NCI-H1417 treated with DMSO at 0.1 percent for 48 hours (cell line): Measurements from ENCODE around the gene CCDC33.

Experiments used
- DNase-seq: peaks from one replicate; lab custom pipeline; 2025; lab: John Stamatoyannopoulos, UW

CCDC33 gene

DNA sequence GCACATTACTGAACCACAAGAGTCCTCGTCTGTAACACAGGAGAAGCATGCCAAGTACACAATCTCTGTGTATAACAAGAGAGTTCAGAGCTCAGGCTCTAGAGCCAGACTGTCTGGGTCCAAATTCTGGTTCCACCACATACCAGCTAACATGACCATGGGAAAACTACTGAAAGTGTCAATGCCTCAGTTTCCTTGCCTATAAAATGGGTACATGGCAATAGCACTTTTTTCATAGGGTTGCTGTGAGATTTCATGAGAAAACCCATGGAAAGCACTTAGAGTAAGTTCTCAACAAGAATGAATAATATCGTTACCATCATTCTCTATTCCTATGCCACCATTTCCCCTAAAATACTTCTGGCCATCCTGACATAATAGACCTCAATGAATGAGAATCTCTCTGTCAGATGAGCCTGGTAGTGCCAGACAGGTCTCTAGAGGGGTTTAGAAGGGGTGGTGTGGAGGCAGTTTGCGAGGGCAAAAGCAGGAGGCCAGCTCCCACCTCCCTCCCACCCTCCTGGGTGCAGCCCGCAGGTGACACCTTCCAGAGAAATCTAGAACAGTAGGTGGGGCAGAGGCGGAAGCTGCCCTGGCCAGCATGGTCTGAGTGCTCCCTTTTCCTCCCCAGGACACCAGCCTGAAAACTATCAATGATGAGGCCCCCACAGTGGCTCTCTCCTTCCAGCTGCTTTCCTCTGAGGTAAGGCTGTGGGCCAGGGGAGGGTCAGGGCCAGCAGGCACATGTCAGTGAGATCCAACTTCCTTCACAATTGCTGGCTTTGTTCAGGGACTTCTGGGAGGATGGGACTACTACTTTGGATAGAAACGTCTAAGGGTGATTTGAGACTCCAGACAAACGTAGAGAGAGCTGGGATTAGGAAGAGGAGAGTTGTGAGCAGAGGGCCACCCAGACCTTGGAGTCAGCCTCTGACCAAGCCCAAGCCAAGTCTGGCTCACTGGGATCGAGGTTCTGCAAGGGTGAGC, 45.3 kb downstream of the CCDC33 start:
- DNase-seq: no peak

DNA sequence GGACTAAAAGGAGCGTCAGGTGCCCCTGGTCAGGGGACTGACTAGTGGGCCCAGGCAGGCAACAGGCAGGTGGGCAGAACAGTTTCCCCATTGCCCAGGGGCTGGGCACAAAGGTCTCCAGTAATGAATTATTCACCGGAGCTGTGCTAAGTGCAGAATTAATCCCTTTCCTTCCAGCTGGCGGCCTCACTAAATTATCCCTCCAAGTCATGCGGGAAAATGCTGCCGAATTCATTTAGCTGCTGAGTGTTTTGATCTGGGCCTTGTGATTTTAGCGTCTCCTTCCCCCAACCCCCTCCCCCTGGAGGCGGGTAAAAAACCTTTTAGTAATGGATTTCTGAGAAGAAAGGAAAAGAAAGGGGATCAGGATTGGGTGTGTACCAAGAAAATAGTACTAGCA, 47.2 kb downstream of the CCDC33 start:
- peak; percentile 32 for DNase-seq

DNA sequence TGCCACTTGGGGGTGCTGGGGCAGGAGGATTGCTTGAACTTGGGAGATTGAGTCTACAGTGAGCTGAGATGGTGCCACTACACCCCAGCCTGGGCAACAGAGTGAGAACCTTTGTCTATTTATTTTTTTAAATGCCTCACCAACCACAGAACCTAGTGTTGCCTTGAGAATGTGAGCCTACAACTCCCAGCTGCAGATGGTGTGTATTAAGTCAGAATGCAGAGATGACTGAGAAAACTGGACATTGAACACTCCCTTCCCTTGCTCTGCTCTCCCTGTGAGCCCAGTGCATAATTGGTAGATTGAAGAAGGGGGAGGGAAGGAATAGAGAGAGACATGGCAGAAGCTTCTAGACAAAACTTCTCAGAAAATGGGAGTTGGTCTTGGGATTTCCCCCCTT, 53.5 kb downstream of the CCDC33 start:
- no peak for DNase-seq

DNA sequence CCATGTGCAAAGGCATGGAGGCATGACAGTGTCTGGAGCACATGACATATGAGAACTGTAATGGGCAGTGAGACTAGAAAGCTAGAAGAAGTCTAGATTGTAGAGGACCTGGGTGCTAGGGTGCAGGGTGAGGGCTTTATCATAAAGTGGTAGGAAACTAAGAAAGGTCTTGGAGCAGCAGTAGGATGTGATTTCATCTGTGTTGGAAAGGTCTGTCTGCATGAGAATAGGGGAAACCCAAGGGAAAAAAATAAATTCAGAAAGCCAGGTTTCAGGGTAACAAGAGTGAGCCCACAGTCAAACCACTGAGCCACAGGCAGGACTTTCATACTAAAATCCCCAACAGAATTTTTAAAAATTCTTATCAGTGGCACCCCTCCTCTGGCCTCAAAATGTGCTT, 54.5 kb downstream of the CCDC33 start:
- no peak for DNase-seq

DNA sequence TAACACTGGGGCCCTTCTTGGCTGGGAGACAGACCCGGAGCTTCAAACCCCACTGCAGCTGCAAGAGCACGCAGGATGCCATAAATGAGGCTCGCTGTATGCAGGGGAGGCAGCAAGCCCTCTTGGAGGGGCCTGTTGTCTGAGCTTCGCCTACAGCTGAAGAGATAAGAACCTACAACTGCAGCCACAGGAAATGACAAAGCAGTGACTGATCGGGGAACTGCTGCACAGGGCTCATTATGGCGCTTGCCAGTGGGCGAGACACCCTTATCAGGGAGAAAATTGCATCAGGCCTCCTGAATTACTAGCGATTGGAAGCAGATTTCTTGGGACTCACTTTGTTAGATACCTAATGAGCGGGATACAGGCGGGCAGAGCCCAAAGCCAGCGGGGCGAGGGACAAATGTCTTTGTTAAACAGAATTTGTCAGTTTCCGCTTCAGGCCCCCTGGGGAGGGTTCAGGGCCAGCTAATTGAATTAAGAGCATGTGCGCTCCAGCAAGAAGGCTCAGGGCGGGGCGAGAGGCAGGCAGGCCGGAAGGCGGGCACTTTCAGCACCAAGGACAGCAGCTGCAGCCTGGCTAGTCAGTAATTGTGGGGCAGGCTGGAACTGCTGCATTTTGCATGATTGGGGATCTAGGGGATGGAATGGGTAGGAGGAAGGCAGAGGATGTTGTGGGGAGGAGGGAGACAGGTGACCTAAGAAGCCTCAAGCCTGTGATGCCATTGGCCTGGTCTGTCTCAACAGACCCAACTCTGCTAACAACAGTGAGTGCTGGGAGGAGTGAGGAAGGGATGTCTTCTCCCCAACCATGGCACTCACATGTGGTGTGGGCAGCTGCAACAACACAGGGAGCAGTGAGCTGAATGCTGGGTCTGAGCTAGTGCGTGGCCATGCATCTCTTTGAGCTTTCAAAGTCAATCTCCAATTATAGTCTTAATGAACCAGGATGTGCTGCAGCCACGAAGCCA, 55.3 kb downstream of the CCDC33 start:
- DNase-seq: peak; percentile 89

DNA sequence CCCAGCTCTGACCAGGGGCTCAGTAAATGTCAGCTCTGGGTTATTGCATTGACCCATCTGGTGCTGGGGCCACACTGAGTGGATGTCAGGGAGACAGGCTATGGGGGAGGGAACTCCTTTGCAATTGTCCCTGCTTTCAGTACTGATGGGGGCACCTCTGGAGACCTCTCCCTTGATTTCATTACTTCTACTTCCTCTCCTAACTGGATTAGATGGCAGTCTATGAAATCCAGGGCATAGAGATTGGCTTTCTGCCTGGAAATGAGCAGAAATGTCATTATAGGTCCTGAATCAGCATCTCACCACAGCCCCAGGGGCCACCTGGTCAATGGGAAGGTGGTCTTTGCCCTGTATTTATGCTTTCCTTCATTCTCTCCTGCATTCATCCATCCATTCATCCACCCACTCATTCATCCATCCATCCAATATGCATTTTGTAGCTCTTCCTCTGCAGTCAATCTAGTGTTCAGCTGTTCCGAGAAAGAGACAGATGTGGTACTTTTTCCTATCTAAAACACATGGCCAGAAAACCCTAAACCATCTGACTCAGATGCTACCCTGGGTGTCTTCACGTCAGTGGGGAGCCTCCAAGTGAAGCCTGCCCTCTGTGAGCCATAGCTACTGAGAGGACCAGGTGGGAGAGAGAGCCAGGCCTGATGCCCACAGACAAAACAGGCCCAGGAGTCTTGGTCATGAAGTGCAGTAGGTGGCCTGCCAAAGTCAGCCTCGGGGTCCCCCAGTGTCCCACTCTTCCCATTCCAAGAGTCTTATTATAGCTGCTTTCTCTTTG, 57.1 kb downstream of the CCDC33 start:
- no peak for DNase-seq

DNA sequence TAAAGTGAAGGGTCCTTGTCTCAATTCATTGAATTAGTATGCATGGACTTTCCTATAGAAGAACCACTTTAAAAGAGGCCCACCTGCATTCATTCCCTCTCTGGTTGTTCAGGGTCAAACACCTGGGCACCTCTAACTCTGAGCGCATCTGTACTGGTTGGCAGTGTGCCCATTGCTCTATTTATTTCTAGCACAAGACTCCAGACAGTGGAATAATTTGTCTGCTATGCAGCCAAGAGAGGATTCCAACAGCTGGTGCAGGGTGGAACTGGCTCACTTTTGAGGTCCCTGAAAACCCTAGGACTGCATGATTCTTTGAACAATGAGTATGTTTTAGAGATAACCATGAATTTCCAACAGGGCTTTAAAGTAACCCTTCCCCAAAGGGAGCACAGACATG, 57.9 kb downstream of the CCDC33 start:
- no peak for DNase-seq

DNA sequence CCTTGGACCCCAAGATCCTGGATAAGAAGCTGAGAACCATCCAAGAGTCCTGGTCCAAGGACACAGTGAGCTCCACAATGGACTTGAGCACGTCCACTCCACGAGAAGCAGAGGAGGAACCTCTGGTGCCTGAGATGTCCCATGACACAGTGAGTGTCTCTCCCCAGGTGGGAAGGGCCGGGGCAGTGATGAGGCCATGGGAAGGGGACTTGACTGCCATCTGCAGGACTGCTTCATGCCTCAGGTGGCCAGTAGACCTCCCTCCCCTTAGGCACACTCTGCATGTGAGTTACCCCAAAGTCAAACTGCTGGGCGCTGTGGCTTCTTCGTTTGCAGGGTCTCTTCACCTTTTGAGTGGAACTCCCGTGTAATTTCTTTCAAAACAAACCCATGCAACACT, 59.7 kb downstream of the CCDC33 start:
- DNase-seq: no peak

DNA sequence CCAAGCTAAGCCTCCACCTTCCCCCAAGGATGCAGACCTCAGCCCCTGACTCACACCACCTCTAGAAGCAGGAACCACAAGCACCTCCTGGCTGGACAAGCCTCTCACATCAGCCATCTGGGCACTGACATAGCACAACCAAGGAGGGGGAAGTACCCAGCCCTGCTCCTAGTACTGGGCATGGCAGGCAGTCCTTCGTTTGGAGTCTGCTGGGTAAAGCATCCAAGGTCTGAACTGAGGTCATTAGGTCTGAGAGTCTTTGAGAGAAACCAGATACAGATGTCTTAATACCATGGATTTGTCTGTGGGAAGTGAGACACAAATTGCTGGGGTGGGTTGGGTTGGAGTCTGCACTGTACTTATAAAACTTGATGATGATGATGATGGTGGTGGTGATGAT, 61.8 kb downstream of the CCDC33 start:
- no peak for DNase-seq

DNA sequence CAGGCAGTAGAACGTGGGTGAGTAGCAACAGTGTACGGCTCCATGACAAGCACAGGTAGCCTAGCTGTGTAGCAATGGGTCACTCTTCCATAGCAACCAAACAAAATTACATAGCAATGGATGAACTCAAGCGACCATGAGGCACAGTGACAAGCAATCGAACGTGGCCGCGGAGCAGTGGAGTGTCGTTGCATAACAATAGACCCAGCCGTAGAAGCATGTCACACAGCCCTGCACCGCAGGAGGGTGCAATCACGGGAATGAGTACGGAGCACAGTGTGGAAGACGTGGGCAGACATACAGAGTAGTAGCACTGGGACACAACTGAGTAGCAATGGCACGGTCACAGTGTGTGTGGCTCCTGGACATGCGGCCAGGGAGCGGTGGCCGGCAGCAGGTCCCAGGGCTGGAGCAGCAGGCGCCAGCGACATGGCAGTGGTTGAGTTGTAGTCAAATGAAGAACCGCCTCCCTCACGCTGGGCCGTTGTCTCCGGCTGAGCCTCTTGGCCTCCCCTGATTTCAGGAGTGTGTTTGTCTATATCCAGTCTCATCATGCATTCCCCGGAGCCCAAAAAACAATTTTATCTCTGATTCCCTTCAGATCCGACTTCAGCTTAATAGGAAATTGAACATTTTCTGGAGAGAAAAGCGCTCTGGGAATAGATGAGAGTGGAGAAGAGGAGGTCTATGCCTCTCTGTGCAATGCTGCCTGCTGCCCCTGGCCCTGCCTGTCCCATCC, 64.1 kb downstream of the CCDC33 start:
- no peak for DNase-seq

DNA sequence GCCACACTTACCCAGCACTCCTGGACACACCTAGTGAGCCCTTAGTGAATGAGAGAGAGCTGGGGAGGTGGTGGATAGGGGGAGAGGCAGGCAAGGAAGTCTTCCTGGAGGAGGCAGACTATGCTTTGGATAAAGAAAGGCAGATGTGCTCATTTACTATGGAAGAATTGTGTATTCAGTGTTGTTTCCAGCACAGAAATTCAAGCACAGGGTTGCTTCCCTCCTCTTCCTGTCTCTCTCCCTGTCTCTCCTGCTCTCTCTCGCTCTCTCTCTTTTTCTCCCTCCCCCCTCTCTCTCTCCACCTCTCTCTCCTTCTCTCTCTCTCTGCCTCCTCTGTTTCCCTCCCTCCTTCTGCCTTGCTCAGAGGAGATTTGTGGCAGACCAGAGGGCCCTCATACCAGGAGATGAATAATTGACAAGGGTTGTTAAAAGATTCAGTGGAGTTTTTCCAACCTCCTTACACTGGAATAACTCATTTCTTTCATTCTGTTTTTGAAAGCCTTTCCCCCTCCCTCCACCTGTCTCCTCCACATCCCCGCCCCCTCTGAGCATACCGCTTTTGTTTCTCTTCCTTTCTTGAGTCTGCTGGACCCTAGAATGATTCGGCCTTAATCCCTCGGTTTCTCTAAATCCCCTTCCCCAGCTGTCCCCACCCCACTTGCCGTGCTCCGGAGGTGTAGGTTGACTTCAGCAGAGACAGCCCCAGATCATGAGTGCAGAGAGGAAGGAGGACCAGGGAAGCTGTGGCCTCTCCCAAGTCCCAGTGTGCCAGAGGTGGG, 65.6 kb downstream of the CCDC33 start:
- no peak for DNase-seq

DNA sequence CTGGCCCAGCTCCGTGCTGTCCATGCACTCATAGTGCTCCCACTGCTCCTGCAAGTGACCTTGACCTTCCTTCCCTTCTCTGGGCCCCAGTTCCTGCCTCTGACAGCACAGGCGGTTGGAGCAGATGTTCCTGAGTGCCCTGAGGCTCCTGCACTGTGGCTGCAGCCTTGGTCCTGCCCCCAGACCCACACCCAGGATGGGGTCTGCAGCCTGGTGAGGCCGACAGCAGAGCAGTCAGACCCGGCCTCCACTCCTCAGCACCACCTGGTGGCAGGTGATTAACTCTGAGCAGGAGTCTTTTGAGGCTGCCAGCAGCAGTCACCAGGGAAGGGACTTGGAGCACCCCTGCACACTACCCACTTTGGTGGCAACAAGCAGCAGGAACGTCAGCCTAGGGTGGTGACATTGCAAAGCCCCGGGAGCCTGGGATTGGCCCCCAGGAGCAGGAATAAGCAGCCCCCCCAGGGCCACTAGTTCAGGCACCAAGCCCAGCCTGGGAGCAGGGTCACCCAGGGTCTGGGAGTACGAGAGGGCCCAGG, 66.8 kb downstream of the CCDC33 start:
- DNase-seq: peak; percentile 18

DNA sequence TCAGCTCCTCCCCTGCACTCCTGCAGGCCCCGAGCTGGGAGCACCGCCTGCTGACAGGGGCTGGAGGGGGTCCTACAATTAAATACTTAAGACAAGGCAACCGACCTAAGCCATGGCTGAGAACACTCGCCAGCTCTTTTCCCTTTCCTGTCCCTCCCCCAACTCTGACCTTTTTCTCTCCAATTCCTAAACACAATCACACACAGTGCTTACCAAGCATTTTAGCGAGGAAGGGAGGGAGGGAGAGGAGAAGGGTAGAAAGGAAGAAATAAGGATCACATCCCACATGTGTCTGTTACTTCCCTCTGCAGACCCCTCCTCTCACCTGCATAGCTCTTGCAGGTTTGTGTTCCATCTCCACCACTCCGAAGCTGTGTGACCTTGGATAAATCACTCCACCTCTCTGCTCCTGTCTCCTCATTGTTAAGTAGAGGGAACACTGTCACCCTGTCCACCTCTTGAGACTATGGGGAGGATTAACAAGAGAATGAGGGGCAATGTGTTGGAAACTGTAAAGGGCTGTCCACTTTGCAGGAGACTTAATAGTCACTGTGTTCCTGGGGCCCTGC, 67.7 kb downstream of the CCDC33 start:
- DNase-seq: no peak

DNA sequence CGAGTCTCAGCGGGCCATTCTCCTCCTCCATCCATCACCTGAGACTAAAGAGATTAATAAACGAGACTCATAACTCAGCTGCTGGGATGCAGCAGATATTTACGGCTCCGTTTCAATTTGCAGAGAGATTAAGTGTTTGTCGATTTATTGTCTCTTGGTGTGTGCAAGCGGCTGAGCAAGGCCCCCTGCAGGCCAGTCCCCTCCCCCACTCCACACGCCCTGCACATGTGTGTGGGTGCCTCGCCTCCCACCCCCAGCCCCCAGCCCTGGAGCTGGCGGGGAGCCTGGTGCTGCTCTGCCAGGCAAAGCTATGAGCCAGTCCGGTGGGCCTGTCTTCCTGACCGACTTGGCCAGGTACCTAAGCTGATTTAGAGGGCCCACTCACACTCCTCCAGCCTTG, 68.3 kb downstream of the CCDC33 start:
- DNase-seq: peak; percentile 46

DNA sequence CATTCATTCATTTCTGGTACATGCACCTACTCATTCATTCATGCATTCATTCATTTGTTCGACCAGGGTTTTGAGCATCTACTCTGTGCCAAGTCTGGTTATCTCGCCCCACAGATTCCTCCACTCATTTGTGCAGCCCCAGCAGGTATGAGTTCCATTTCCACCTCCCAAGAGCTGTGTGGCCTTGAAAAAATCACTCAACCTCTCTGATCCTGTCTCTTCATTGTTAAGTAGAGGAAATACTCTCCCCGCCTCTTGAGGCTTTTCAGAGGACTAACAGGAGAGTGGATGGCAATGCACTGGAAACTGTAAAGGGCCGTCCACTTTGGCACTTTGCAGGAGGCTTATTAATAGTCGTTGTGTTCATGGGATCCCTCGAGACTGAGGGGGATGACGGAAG, 69.6 kb downstream of the CCDC33 start:
- no peak for DNase-seq

DNA sequence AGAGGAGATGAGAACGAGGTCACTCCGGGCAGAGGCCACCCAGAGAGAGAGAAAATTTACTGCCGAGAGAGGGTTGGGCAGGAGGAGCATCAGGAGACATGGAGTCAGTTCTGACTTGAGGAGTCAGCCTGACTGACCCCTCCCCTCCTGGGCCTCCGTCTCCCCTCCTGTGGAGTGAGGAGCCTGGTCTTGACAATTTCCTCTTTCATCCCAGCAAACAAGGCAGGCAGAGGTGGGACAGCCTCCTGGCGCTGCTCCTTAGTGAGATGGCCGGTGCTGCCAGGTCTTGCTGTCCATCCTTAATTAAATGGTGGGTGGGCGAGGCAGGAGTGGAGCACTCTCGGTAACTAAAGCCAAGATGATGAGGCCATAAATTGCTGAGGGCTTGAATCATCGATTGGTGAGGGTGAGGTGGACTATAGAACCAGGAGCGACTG, 70.7 kb downstream of the CCDC33 start:
- DNase-seq: no peak

DNA sequence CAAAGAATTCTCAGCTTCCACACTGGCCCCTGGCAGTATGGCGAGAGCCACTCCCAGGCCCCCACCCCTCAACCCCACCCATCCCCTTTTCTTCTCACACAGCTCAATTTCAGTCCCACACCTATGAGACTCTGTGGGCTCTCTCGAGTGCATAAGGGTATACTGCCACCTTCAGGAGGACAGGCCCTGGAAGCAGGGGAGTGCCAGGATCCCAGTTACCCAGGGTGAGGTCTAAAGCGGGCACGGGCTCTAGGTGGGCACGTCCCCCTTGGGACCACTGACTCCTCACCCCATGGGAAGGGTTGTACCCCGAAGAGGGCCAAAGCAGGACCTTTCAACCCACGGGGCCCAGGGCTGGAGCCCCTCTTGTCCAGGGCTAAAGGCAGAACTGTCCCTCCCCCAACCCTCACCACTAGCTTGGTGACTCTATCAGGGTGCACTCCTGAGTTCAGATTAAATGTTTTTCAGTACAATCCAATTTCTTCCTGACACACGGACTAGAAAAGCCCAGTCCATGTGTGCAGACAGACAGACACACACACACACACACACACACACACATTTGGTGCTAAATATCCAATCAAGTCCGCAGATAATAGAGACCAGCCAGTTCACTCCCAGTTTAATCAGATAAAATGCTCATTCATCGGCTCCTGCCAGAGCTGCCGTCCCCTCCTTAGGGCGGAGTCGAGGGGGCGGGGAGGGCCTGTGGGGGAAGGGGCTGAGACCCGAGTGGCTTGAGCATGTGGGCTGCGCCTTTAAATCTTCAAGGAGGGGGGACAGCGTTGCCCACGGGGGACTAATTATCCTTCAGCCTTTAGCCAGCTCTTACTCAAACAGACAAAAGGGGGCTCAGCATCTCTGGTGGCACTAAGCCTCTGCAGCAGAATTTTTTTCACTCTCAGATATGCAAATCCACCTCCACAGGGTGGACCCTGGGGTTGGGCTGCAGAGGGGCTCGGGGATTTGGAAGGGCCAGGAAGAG, 72.0 kb downstream of the CCDC33 start:
- peak; percentile 81 for DNase-seq

DNA sequence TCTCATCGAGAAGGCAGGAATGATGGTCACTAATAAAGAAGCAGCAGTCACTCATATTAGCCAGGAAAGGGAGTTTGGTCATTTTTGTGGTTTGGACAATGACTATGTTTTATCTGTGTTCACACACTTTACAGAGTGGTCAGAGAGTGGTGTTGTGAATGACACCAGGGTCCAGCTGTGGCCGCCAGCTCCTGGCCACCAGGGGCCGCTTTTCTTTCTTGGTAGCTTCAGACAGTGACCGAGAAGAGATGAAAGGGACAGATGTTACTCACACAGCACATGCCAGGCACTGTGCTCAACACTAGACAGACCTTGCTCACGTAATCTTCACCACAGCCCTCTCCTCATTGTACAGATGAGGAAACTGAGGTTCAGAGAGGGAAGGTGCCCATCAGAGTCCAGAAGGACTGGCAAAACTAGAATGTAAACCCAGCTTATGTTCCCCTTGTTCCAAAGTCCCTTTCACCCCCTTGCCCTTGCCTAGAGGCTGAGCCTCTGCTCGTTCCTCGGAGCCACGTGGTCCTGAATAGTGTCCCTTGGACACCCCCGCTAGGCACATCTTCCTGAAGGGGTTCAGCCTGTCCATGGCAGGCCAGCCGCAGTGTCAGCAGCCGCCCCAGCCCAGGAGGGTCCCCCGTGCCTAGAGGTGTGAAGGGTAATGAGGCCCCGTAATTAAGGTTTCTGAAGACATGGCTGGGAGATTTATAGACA, 75.8 kb downstream of the CCDC33 start:
- no peak for DNase-seq
